ENCODE results near the gene SLC25A13. TPM values are rescaled to one million over a fixed set of nuclear protein-coding genes. Genes with fewer than 3 reads are reported as not detected.

Gene SLC25A13
- total and polyA plus RNA-seq, 2 of the 13 experiments (the other 11 are each of a cell fraction or from before 2014, with no cell fraction given) = 36.2 to 84.9 TPM

GRCh38 chr7:96321658-96322372 lies at the start of gene SLC25A13 (continued):
- TF ChIP-seq ZSCAN22 (CRISPR knock-in tag; IDR thresholded peaks at IDR 0.05) (peak; percentile 66), HOXD1 (CRISPR knock-in tag; IDR thresholded peaks at IDR 0.05) (peak; percentile 97), ONECUT2 (CRISPR knock-in tag; IDR thresholded peaks at IDR 0.05) (no peak), ZNF335 (CRISPR knock-in tag; IDR thresholded peaks at IDR 0.05) (no peak; the same call in 1 of the 2 replicates), ZKSCAN5 (CRISPR knock-in tag; IDR thresholded peaks at IDR 0.05) (no peak), ZBTB7B (CRISPR knock-in tag; IDR thresholded peaks at IDR 0.05) (peak; percentile 46; the same call in 1 of the 2 replicates), SATB2 (CRISPR knock-in tag; IDR thresholded peaks at IDR 0.05) (no peak), ZNF430 (CRISPR knock-in tag; IDR thresholded peaks at IDR 0.05) (peak; percentile 98), ZNF407 (CRISPR knock-in tag; IDR thresholded peaks at IDR 0.05; ENCODE audit: not compliant biosample characterization) (peak; percentile 96), ETS1 (CRISPR knock-in tag; IDR thresholded peaks at IDR 0.05) (no peak), ZIK1 (CRISPR knock-in tag; IDR thresholded peaks at IDR 0.05; ENCODE audit: borderline replicate concordance, low read depth) (peak; percentile 71; the same call in 1 of the 2 replicates), SMAD1 (CRISPR knock-in tag; IDR thresholded peaks at IDR 0.05; ENCODE audit: borderline replicate concordance, low read depth) (peak; percentile 91; the same call in 1 of the 2 replicates), MTERF4 (CRISPR knock-in tag; IDR thresholded peaks at IDR 0.05) (peak; percentile 94; the same call in 1 of the 2 replicates), RFX5 (IDR thresholded peaks at IDR 0.05; ENCODE audit: low read depth, low read length) (no peak), ZBED4 (CRISPR knock-in tag; IDR thresholded peaks at IDR 0.05; ENCODE audit: borderline replicate concordance) (peak; percentile 83)
